ENCODE measurements around the gene ERN1. TPM values are rescaled to one million over a fixed set of nuclear protein-coding genes. Genes with fewer than 3 reads are reported as not detected.

Gene ERN1
- total and polyA plus RNA-seq, 4 donors, result 8.3 to 34.2 (median 19.4) TPM

DNA sequence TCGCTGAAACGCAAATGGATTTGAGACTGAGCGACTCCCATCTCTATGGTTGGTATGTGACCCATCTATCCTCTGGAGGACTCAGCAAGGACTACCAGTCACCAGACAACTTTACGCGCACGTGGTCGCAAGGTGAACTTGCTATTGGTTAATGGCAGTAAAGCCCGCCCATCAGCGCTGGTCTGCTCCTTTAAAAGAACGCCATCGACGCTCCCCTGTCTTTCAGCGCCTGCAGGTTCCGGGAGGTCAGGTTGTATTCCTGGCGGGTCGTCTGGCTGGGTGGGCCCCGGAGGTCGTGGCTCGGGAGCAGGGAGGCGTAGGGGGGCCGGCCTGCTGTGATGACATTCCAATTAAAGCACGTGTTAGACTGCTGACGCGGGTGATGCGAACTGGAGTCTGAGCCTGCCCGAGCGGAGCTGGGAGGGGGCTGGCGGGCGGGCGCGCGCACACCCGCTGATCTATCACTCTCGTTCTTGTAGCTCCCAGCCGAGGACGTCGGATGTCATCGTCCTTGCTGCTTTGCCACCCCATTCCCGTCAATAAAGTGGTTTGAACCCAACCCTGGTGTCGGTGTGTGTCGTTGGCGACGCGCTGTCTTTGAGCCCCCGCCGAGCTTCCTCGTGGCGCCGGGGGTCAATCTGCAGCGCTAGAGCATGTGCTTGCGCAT is 15.9 kb upstream of the ERN1 start:
- peak overlapping the region; percentile 53 to 89 for H3K9ac ChIP-seq (ENCODE audit: insufficient read depth in 1 of 2, low read length in 2 of 2)
- WGBS, 2 donors, result 0 to 1% methylated on average over 51 of the region's 51 CpGs
- peak overlapping the region; percentile 83 for H3K4me3 ChIP-seq
- TF ChIP-seq, protein P1, sequence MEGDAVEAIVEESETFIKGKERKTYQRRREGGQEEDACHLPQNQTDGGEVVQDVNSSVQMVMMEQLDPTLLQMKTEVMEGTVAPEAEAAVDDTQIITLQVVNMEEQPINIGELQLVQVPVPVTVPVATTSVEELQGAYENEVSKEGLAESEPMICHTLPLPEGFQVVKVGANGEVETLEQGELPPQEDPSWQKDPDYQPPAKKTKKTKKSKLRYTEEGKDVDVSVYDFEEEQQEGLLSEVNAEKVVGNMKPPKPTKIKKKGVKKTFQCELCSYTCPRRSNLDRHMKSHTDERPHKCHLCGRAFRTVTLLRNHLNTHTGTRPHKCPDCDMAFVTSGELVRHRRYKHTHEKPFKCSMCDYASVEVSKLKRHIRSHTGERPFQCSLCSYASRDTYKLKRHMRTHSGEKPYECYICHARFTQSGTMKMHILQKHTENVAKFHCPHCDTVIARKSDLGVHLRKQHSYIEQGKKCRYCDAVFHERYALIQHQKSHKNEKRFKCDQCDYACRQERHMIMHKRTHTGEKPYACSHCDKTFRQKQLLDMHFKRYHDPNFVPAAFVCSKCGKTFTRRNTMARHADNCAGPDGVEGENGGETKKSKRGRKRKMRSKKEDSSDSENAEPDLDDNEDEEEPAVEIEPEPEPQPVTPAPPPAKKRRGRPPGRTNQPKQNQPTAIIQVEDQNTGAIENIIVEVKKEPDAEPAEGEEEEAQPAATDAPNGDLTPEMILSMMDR (IDR thresholded peaks at IDR 0.05; ENCODE audit: control extremely low read depth, extremely low read depth), result no peak
- no peaks in the 10 kb centered on the region for H3K27me3 ChIP-seq (ENCODE audit: control insufficient read depth in 3 of 3, insufficient read depth in 3 of 3, low read length in 2 of 3)
- H3K4me1 ChIP-seq (ENCODE audit: control insufficient read depth in 5 of 5, insufficient read depth in 5 of 5, low read length in 5 of 5), result peaks cover 3 to 22% (median 9%) of the 10 kb centered on the region in 5 donors
- ATAC-seq (ENCODE audit: insufficient read depth, low FRiP score) (peak; percentile 94), DNase-seq (peak; percentile 98 to 100 (median 99))
- H3K27ac ChIP-seq (ENCODE audit: low read depth in 1 of 2, low read length in 1 of 2), result peak overlapping the region; percentile 91 to 95
- no peaks in the 10 kb centered on the region for H3K9me3 ChIP-seq (ENCODE audit: control insufficient read depth in 4 of 4, insufficient read depth in 3 of 4, low read length in 3 of 4)
- peaks cover 0 to 15% (median 7%) of the 10 kb centered on the region in 4 donors for H3K36me3 ChIP-seq (ENCODE audit: control insufficient read depth in 4 of 4, insufficient read depth in 4 of 4, low read length in 4 of 4)

DNA sequence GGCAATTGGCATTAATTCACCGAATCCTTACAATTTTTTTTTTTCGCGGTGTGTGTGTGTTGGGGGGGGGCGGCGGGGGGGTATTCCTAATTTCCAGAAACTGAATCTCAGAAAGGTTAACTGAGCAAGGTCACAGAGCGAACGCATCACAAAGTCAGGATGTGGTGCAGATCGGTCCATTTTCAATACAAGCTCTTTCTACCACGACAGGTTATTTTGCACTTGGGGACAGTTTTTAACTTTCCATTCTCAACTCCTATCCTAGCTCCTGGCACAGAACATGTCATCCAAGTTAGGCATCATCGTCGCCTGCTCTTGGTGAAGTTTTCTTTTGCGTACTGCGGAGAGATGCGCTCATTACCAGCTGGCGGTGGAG is 15.4 kb upstream of the ERN1 start:
- Histone ChIP-seq H3K4me1 (ENCODE audit: control insufficient read depth in 5 of 5, insufficient read depth in 5 of 5, low read length in 5 of 5) (peaks cover 3 to 22% (median 9%) of the 10 kb centered on the region in 5 donors), H3K36me3 (ENCODE audit: control insufficient read depth in 4 of 4, insufficient read depth in 4 of 4, low read length in 4 of 4) (peaks cover 0 to 14% (median 6%) of the 10 kb centered on the region in 4 donors), H3K27me3 (ENCODE audit: control insufficient read depth in 3 of 3, insufficient read depth in 3 of 3, low read length in 2 of 3) (no peaks in the 10 kb centered on the region), H3K27ac (ENCODE audit: low read depth in 1 of 2, low read length in 1 of 2) (peak overlapping the region; percentile 85 to 95), H3K9ac (ENCODE audit: insufficient read depth in 1 of 2, low read length in 2 of 2) (peak overlapping the region in 1 of 2 donors; percentile 76), H3K9me3 (ENCODE audit: control insufficient read depth in 4 of 4, insufficient read depth in 3 of 4, low read length in 3 of 4) (no peaks in the 10 kb centered on the region), H3K4me3 (peak overlapping the region; percentile 47)
- DNase-seq (no peak), ATAC-seq (ENCODE audit: insufficient read depth, low FRiP score) (no peak)
- TF ChIP-seq, protein P1 (IDR thresholded peaks at IDR 0.05; ENCODE audit: control extremely low read depth, extremely low read depth), result no peak
- 0 to 1% methylated on average over 15 of the region's 15 CpGs for WGBS, 2 donors

DNA sequence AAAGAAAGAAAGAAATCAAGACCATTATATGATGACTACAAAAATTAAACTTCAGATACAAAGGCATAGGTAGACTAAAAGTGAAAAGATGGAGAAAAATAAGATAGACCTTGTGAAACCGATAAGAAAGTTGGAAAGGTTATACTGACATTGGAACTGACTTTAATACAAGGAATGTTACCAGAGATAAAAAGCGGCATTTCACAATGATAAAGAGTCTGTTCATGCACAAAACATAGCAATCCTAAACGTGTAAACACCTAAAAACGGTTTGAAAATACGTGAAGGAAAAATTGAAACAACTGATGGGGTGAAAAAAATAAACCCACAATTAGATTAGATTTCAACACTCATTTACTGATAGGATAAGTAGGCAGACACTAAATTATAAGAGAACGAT is 9.6 kb upstream of the ERN1 start:
- 81 to 91% methylated on average over 6 of the region's 6 CpGs for WGBS, 2 donors
- no peak for ATAC-seq (ENCODE audit: insufficient read depth, low FRiP score)
- no peaks in the 10 kb centered on the region for H3K4me1 ChIP-seq (ENCODE audit: control insufficient read depth in 5 of 5, insufficient read depth in 5 of 5, low read length in 5 of 5)
- TF ChIP-seq, protein P1 (IDR thresholded peaks at IDR 0.05; ENCODE audit: control extremely low read depth, extremely low read depth), result no peak
- H3K27me3 ChIP-seq (ENCODE audit: control insufficient read depth in 3 of 3, insufficient read depth in 3 of 3, low read length in 2 of 3), result no peaks in the 10 kb centered on the region
- H3K27ac ChIP-seq (ENCODE audit: low read depth in 1 of 2, low read length in 1 of 2), result no peak overlapping the region
- no peak for DNase-seq
- no peaks in the 10 kb centered on the region for H3K9me3 ChIP-seq (ENCODE audit: control insufficient read depth in 4 of 4, insufficient read depth in 3 of 4, low read length in 3 of 4)
- no peak overlapping the region for H3K4me3 ChIP-seq
- H3K9ac ChIP-seq (ENCODE audit: insufficient read depth in 1 of 2, low read length in 2 of 2), result no peak overlapping the region
- H3K36me3 ChIP-seq (ENCODE audit: control insufficient read depth in 4 of 4, insufficient read depth in 4 of 4, low read length in 4 of 4), result no peaks in the 10 kb centered on the region
